ENCODE measurements around the gene CIC. TPM values are rescaled to one million over a fixed set of nuclear protein-coding genes. Genes with fewer than 3 reads are reported as not detected.

Gene CIC
- total RNA-seq, 4 donors from 2014 or later: 31.4 to 69.4 (median 49.0) TPM

DNA sequence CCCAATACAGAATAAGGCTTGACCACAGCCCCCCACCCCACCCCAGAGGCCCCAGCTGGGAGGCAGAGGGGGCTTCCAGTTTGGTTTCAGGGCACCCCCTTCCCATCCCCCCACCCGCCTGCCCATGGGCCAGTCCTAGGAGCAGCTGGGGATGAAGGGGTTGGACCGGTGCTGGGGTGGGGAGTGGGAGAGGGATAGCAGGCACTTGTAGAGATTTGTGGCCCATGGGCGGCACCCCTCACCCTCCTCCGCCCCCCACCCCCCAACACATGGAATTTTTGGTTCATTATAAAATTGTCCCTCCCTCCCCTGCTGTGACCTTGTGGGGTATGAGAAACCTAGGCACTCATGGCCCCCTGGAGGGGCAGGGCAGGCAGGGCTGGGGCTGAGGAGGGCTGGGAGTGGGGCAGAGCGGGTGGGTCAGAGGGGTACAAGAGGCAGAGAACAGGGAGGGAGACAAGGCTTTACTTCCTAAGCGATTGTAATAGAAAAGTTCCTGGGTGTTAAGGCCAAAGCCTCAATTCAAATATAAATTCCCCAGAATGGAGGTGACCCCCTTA, 21.3 kb upstream of the CIC start:
- ATAC-seq: no peak
- no peak overlapping the region for H3K4me3 ChIP-seq
- no CpG with 5 or more reads among the region's 6 CpGs for WGBS, 2 donors (ENCODE audit: low coverage in 1 of 2)
- H3K36me3 ChIP-seq: peaks cover 0 to 26% of the 10 kb centered on the region in 2 donors
- H3K9me3 ChIP-seq: no peaks in the 10 kb centered on the region
- TF ChIP-seq POLR2A (IDR thresholded peaks at IDR 0.05) (no peak), POLR2AphosphoS5 (IDR thresholded peaks at IDR 0.05) (no peak)
- H3K27me3 ChIP-seq: no peaks in the 10 kb centered on the region
- H3K4me1 ChIP-seq: peaks cover 5 to 92% (median 59%) of the 10 kb centered on the region in 3 donors
- peak overlapping the region in 3 of 4 donors; percentile 95 to 98 (median 98) for H3K27ac ChIP-seq

DNA sequence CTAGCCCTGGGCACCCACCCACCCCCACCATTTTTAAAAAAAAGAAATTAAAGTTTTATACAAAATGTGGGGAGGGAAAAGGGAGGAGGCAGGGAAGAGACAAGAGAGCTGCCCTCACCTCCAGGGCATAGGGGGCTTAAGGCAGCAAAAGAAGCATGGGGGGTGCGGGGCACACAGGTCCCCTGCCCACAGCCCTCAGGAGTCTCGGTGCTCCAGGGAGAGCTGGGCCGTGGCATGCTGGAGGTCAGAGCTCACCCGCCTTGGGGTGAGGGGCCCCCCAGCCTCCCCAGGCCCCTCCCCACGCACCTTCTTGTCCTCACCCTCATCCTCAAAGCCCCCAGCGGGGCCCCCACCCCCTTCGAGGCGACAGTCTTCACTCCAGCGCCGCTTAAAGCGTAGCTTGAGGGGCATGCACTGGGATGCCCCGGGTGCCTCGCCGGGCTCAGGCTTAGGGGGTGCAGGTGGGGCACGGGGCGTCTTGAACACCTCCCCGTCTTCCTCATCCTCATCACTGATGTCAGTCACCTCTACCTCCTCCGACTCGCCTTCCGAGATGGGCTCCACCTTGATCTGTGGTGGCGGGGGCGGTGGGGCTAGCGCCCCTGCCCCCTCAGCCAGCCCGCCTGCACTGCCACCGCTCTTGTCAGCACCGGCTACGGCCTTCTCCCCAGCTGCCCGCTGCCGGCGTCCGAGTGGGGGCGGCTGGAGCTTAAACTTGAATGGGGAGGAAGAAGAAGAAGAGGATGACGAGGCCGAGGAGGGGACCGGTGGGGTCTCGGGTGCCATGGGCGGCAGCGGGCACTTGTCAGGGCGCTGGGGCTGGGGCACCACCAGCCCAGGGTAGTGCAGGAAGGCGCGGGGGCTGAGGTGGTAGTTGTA, 20.5 kb upstream of the CIC start:
- TF ChIP-seq, protein P1, sequence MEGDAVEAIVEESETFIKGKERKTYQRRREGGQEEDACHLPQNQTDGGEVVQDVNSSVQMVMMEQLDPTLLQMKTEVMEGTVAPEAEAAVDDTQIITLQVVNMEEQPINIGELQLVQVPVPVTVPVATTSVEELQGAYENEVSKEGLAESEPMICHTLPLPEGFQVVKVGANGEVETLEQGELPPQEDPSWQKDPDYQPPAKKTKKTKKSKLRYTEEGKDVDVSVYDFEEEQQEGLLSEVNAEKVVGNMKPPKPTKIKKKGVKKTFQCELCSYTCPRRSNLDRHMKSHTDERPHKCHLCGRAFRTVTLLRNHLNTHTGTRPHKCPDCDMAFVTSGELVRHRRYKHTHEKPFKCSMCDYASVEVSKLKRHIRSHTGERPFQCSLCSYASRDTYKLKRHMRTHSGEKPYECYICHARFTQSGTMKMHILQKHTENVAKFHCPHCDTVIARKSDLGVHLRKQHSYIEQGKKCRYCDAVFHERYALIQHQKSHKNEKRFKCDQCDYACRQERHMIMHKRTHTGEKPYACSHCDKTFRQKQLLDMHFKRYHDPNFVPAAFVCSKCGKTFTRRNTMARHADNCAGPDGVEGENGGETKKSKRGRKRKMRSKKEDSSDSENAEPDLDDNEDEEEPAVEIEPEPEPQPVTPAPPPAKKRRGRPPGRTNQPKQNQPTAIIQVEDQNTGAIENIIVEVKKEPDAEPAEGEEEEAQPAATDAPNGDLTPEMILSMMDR (IDR thresholded peaks at IDR 0.05): no peak
- TF ChIP-seq POLR2A (IDR thresholded peaks at IDR 0.05): no peak
- TF ChIP-seq EP300 (IDR thresholded peaks at IDR 0.05): no peak
- TF ChIP-seq POLR2AphosphoS5 (IDR thresholded peaks at IDR 0.05): no peak
- 55% methylated on average over 2 of the region's 41 CpGs; no CpG with 5 or more reads in 1 of the 2 donors for WGBS, 2 donors (ENCODE audit: low coverage in 1 of 2)
- H3K27me3 ChIP-seq: no peaks in the 10 kb centered on the region
- H3K4me3 ChIP-seq: no peak overlapping the region
- peak overlapping the region in 3 of 4 donors; percentile 95 to 98 (median 98) for H3K27ac ChIP-seq
- H3K9me3 ChIP-seq: no peaks in the 10 kb centered on the region
- peaks cover 0 to 26% of the 10 kb centered on the region in 2 donors for H3K36me3 ChIP-seq
- H3K4me1 ChIP-seq: peaks cover 5 to 93% (median 62%) of the 10 kb centered on the region in 3 donors
- ATAC-seq: no peak

DNA sequence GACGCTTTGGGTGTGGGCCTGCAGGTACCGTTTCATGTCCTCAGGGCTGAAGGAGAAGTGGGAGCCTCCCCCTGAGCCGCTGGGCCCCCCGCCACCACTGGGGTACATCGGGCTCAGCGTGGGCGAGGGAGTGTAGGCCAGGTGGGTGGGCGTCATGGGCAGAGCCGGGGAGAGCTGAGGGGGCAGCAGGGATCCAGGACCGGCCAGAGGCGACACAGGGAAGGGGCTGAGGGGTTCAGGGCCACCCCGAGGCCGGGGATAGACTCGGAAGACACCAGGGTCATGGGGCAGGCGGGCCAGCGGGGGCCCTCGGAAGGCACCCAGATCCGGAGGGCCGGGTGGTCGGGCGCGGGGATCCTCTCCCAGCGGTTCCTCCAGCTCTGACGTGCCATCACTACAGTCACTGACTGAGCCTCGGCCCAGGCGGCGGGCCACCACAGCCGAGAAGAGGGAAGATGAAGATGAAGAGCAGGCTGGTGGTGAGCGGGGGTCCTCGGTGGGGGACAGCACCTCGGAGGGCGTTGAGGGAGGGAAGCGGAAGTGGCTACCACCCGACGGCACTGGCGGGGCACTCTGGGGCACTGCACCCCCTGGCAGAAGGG, 19.8 kb upstream of the CIC start:
- no peak for ATAC-seq
- Histone ChIP-seq H3K4me1 (peaks cover 0 to 86% (median 56%) of the 10 kb centered on the region in 3 donors), H3K27ac (peak overlapping the region in 3 of 4 donors; percentile 95 to 98 (median 98))

DNA sequence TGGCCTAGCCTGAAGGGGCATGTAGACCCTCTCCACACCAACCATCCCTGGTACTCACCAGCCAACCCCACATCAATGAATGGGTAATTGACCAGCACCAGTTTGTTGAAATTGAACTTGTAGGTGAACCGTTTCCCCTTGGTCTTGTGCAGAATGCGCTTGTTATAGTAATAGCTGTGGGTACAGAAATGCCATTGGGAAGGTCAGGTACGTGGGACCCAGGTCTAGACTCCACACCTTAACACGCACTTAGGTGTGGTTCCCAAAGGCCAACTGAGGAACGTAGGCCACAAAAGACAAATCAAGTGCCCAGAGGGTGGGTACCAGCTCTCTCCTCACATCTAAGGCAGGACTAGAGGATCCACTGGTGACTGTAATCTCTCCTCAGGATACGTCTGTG, 19.3 kb upstream of the CIC start:
- TF ChIP-seq EP300 (IDR thresholded peaks at IDR 0.05) (no peak), POLR2A (IDR thresholded peaks at IDR 0.05) (no peak)
- no peaks in the 10 kb centered on the region for H3K9me3 ChIP-seq
- WGBS, 2 donors (ENCODE audit: low coverage in 1 of 2): 33 to 82% methylated on average over 1 to 3 of the region's 6 CpGs
- H3K4me1 ChIP-seq: peaks cover 0 to 84% (median 55%) of the 10 kb centered on the region in 3 donors
- peaks cover 0 to 26% of the 10 kb centered on the region in 2 donors for H3K36me3 ChIP-seq
- H3K4me3 ChIP-seq: no peak overlapping the region
- no peak for ATAC-seq
- H3K27ac ChIP-seq: peak overlapping the region in 3 of 4 donors; percentile 95 to 98 (median 98)
- H3K27me3 ChIP-seq: no peaks in the 10 kb centered on the region

More for the DNA sequence above, 19.8 kb upstream of the CIC start:
- TF ChIP-seq POLR2AphosphoS5 (IDR thresholded peaks at IDR 0.05): no peak
- peak in 1 of 2 donors; percentile 6 for TF ChIP-seq POLR2A (IDR thresholded peaks at IDR 0.05)
- H3K36me3 ChIP-seq: peaks cover 0 to 26% of the 10 kb centered on the region in 2 donors
- no peaks in the 10 kb centered on the region for H3K27me3 ChIP-seq
- no peaks in the 10 kb centered on the region for H3K9me3 ChIP-seq
- 75% methylated on average over 10 of the region's 36 CpGs; no CpG with 5 or more reads in 1 of the 2 donors for WGBS, 2 donors (ENCODE audit: low coverage in 1 of 2)
- H3K4me3 ChIP-seq: no peak overlapping the region

DNA sequence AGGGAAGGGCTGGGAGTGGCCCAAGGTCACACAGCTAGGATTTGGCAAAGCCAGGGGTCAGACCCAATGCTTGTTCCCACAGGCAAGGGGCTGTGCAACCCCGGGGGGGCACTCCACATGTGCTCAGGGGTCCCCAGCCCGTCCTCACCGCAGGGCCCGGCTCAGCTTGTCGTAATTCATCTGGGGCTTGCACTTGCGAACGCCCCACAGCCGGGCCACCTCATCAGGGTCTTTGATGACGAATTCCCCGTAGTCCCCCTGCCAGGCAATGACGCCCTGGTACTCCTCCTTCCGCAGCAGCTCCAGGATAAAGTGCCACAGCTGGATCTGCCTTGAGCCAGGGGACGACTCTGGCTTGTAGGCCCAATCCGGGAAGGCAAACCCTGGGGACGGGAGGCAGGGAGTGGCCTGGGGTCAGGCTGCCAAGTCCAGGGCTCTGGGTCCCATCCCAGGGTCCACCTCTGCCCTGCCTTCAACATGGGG, 18.8 kb upstream of the CIC start:
- Histone ChIP-seq H3K36me3 (peaks cover 0 to 26% of the 10 kb centered on the region in 2 donors), H3K4me3 (peak overlapping the region in 1 of 2 donors; percentile 72), H3K27ac (peak overlapping the region; percentile 3 to 98 (median 96)), H3K4me1 (peaks cover 0 to 82% (median 52%) of the 10 kb centered on the region in 3 donors), H3K27me3 (no peaks in the 10 kb centered on the region), H3K9me3 (no peaks in the 10 kb centered on the region)
- no peak for TF ChIP-seq POLR2A (IDR thresholded peaks at IDR 0.05)
- TF ChIP-seq, protein P1 (IDR thresholded peaks at IDR 0.05): no peak
- TF ChIP-seq EP300 (IDR thresholded peaks at IDR 0.05): no peak
- no peak for TF ChIP-seq POLR2AphosphoS5 (IDR thresholded peaks at IDR 0.05)
- no peak for ATAC-seq
- WGBS, 2 donors (ENCODE audit: low coverage in 1 of 2): no CpG with 5 or more reads among the region's 15 CpGs
